GM04504 (cell line): ENCODE measurements around the gene BHLHE41.

Experiments
- DNase-seq: peaks from one replicate; pipeline ENCODE4 v3.0.0-alpha.2; 2012; ENCODE audit warnings: low read depth

Gene BHLHE41

GRCh38 chr12:26077915-26078702 lies 46.7 kb downstream of the BHLHE41 start:
- no peak for DNase-seq
